SK-N-SH (cell line): Measurements from ENCODE around the gene GPR37L1.

Experiments
- CTCF ChIP-seq: fragments of 200-600 bp; sonication (generic); IDR thresholded peaks from 2 replicates; pipeline ENCODE4 v1.6.1; 2017; ENCODE audit warnings: antibody characterized with exemption, mild to moderate bottlenecking, moderate library complexity
- FOSL2 ChIP-seq: IDR thresholded peaks from 2 replicates; pipeline ENCODE4 v1.4.0; 2012; ENCODE audit warnings: low read depth, mild to moderate bottlenecking, moderate library complexity, borderline replicate concordance
- FOXM1 ChIP-seq: IDR thresholded peaks from 2 replicates; pipeline ENCODE4 v1.4.0; 2012; ENCODE audit warnings: low read depth, mild to moderate bottlenecking
- POLR2AphosphoS5 ChIP-seq: IDR thresholded peaks from 2 replicates; pipeline ENCODE4 v1.6.1; 2012; ENCODE audit warnings: low read depth, low read length
- RCOR1 ChIP-seq: fragments of 150-350 bp; IDR thresholded peaks from 2 replicates; pipeline ENCODE4 v1.6.1; 2017; ENCODE audit warnings: antibody characterized with exemption, low read length
- REST ChIP-seq: IDR thresholded peaks from 2 replicates; pipeline ENCODE4 v1.6.1; 2012; ENCODE audit warnings: mild to moderate bottlenecking, low read depth, low read length, moderate library complexity
- TAF1 ChIP-seq: IDR thresholded peaks from 2 replicates; pipeline ENCODE4 v1.6.1; 2012; ENCODE audit warnings: low read depth, mild to moderate bottlenecking, low read length, moderate library complexity, borderline replicate concordance
- USF2 ChIP-seq: fragments of 150-350 bp; IDR thresholded peaks from 2 replicates; pipeline ENCODE4 v1.6.1; 2017; ENCODE audit warnings: antibody characterized with exemption, low read length, low read depth, borderline replicate concordance

DNA sequence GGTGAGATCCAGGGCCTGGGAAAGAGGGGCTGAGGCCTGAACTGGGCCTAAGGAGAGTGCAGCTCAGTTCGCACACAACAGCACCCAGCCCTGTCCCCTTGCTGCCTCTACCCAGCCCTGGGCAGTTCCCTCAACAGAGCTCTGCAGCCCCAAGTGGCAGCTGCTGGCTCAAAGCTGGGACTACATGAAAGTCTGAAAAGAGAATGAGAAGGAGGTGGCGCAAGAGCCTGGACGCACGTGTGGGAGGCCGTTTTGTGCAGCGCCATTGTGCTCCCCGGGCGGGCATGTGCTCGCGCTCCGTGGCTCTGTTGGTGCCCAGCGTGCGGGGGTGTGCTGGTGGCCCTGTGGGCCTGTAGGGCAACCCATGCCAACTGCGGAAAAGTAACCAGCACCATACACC is 10.3 kb downstream of the GPR37L1 start:
- TF ChIP-seq REST, result no peak
- no peak for TF ChIP-seq CTCF
- TF ChIP-seq FOSL2, result no peak
- TF ChIP-seq TAF1, result no peak
- no peak for TF ChIP-seq RCOR1
- TF ChIP-seq FOXM1, result no peak
- TF ChIP-seq POLR2AphosphoS5, result no peak
- TF ChIP-seq USF2, result no peak
